Measurements from ENCODE around the gene STK32B. TPM values are rescaled to one million over a fixed set of nuclear protein-coding genes. Genes with fewer than 3 reads are reported as not detected.

STK32B gene
- total and polyA plus RNA-seq, 7 donors: 0.14 to 0.73 (median 0.52) TPM

DNA sequence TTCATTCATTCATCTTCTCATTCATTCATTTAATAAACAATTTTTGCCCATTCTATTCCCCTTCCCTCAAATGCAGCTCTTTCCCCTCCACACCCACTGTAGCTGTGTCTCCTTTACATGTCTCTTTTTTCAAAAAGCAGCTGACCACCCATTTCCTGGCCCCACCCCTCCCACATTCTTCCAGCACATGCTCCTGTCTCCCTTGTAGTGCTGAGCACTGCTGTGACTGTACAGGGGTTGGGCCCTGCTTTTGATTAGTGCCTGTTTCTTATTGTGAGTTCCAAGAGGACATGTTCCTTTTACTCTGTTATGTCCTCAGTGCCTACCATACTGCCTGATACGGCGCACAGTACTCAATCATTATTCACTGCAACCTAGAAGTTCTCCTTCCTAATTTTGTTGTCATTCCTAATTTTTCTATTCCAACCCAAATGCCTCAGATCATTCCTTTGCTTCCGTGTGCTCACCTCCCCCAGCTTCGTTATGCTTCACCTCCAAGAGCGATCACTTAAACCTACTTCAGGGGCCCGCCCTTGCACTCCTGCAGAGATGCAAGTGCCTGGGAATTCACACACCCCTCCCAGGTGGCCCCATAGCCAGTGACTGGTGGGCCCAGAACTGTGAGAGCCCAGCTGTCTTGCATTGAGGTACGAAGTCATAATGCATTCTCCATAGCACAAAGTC, 152.2 kb downstream of the STK32B start:
- Histone ChIP-seq H3K27me3 (ENCODE audit: insufficient read depth in 3 of 3, low read length in 2 of 3) (no peaks in the 10 kb centered on the region), H3K36me3 (ENCODE audit: insufficient read depth in 1 of 2, low read depth in 1 of 2) (no peaks in the 10 kb centered on the region), H3K4me3 (no peak overlapping the region), H3K27ac (no peak overlapping the region), H3K4me1 (no peaks in the 10 kb centered on the region), H3K9me3 (no peaks in the 10 kb centered on the region)
- ATAC-seq (no peak), DNase-seq (no peak)
- TF ChIP-seq, protein P1, sequence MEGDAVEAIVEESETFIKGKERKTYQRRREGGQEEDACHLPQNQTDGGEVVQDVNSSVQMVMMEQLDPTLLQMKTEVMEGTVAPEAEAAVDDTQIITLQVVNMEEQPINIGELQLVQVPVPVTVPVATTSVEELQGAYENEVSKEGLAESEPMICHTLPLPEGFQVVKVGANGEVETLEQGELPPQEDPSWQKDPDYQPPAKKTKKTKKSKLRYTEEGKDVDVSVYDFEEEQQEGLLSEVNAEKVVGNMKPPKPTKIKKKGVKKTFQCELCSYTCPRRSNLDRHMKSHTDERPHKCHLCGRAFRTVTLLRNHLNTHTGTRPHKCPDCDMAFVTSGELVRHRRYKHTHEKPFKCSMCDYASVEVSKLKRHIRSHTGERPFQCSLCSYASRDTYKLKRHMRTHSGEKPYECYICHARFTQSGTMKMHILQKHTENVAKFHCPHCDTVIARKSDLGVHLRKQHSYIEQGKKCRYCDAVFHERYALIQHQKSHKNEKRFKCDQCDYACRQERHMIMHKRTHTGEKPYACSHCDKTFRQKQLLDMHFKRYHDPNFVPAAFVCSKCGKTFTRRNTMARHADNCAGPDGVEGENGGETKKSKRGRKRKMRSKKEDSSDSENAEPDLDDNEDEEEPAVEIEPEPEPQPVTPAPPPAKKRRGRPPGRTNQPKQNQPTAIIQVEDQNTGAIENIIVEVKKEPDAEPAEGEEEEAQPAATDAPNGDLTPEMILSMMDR (IDR thresholded peaks at IDR 0.05): no peak
- intact Hi-C loops (cut with DNase I): no loop called here
- WGBS, 3 donors: 65 to 76% (median 71%) methylated on average over 7 of the region's 7 CpGs

DNA sequence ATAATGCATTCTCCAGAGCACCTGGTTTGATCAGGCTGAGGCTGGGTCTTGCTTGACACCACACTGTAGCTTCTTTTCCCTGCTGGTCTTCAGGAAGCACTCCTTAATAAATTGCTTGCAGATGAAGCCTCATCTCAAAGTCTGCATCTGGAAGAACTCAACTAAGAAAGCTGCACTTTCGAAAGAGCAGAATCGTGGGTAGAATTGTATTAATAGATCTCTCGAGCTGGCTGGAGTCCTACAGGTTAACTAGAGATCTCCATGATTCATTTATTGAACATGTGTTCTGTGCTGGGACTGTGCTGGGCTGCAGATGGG, 152.7 kb downstream of the STK32B start:
- Histone ChIP-seq H3K27ac (no peak overlapping the region), H3K4me1 (no peaks in the 10 kb centered on the region), H3K27me3 (ENCODE audit: insufficient read depth in 3 of 3, low read length in 2 of 3) (no peaks in the 10 kb centered on the region), H3K9me3 (no peaks in the 10 kb centered on the region), H3K4me3 (no peak overlapping the region), H3K36me3 (ENCODE audit: insufficient read depth in 1 of 2, low read depth in 1 of 2) (no peaks in the 10 kb centered on the region)
- TF ChIP-seq, protein P1 (IDR thresholded peaks at IDR 0.05): no peak
- no peak for ATAC-seq
- intact Hi-C loops (cut with DNase I): no loop called here
- 66 to 79% (median 74%) methylated on average over 3 of the region's 3 CpGs for WGBS, 3 donors
- DNase-seq: no peak

DNA sequence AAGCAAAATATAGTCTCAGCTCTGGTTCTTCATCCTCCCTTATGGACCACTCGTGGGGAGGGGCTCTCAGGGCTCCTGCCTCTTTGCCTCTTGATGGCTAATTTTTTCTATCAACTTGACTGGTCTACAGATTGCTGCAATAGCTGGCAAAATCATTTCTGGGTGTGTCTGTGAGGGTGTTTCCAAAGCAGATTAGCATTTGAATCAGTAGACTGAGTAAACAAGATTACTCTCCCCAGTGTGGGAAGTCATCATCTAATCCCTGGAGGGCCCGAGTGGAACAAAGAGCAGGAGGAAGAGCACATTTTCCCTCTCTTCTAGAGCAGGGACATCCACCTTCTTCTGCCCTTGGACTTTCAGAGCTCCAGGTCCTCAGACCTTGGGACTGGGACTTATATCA, 153.5 kb downstream of the STK32B start:
- no peaks in the 10 kb centered on the region for H3K27me3 ChIP-seq (ENCODE audit: insufficient read depth in 3 of 3, low read length in 2 of 3)
- 36 to 44% (median 42%) methylated on average over 2 of the region's 2 CpGs for WGBS, 3 donors
- H3K36me3 ChIP-seq (ENCODE audit: insufficient read depth in 1 of 2, low read depth in 1 of 2): no peaks in the 10 kb centered on the region
- H3K4me1 ChIP-seq: no peaks in the 10 kb centered on the region
- TF ChIP-seq, protein P1 (IDR thresholded peaks at IDR 0.05): no peak
- DNase-seq (no peak), ATAC-seq (peak in 1 of 4 donors; percentile 58)
- H3K27ac ChIP-seq: no peak overlapping the region
- H3K9me3 ChIP-seq: no peaks in the 10 kb centered on the region
- H3K4me3 ChIP-seq: no peak overlapping the region
- intact Hi-C loops (cut with DNase I): no loop called here

DNA sequence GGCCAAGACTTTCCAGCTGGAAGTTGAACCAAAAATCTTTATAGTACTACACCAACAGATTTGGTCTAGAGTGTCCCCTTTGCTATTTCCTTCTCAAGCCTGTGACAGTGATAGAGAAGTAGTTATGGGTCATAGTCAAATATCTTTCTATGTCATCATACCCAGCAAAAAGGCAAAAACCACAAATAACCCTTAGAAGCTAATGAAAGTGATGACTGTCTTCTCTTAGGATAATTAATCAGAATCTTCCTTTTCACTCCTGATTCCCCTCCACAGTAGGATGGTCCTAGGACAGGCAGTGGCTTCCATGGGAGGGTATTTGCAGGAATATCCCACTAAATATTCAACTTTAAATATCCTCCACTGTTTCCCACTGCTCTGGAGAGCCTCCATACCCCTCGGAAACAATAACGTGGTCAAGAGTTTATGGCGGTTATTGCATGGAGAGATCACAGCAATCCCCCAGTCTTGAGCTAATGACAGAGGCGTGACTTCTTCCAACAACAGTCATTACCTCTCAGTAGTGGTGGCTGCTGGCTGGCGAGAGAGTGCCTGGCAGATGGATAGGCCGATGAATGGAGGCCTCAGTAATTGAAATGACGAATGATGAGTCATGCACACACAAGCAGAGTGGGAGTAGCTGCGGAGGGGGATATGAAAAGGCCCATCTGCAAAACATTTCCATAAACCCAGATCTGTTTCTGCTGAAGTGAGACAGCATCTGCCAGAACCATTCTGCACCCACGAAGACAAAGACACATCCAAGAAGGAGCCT, 154.9 kb downstream of the STK32B start:
- ATAC-seq (peak in 2 of 4 donors; percentile 38 to 46), DNase-seq (peak; percentile 48 to 62)
- H3K36me3 ChIP-seq (ENCODE audit: insufficient read depth in 1 of 2, low read depth in 1 of 2): no peaks in the 10 kb centered on the region
- no peaks in the 10 kb centered on the region for H3K4me1 ChIP-seq
- no peak overlapping the region for H3K4me3 ChIP-seq
- H3K27me3 ChIP-seq (ENCODE audit: insufficient read depth in 3 of 3, low read length in 2 of 3): no peaks in the 10 kb centered on the region
- no peak overlapping the region for H3K27ac ChIP-seq
- WGBS, 3 donors: 24 to 42% (median 32%) methylated on average over 9 of the region's 9 CpGs
- intact Hi-C loops (cut with DNase I): no loop called here
- TF ChIP-seq, protein P1 (IDR thresholded peaks at IDR 0.05): no peak
- no peaks in the 10 kb centered on the region for H3K9me3 ChIP-seq

Measured in psoas muscle (tissue), 8 donors.